Left kidney (tissue), 2 donors: ENCODE measurements around the gene CLDN6. TPM values are rescaled to one million over a fixed set of nuclear protein-coding genes. Genes with fewer than 3 reads are reported as not detected.

Experiments
- DNase-seq: peaks from one replicate; pipeline ENCODE4 v3.0.0-alpha.2; 2013
- polyA plus RNA-seq: library from polyadenylated mRNA; unstranded; fragments of 120-200 nt; gene quantifications from one replicate; pipeline ENCODE4 v1.2.1, GENCODE V29; 2013; ENCODE audit not compliant: insufficient read length

Gene CLDN6
- polyA plus RNA-seq, 1 donor: 29.6 TPM

GRCh38 chr16:3029491-3030221 is 11.7 kb upstream of the CLDN6 start:
- DNase-seq: no peak

- DNase-seq: no peak
Observed at GRCh38 chr16:3028716-3029319, 10.8 kb upstream of the CLDN6 start.

- DNase-seq: peak; percentile 85
Observed at GRCh38 chr16:3027983-3028715, 10.2 kb upstream of the CLDN6 start.

- no peak for DNase-seq
Observed at GRCh38 chr16:3027489-3027795, 9.5 kb upstream of the CLDN6 start.

- no peak for DNase-seq
Observed at GRCh38 chr16:3026609-3027488, 8.9 kb upstream of the CLDN6 start.

GRCh38 chr16:3026003-3026378 is 8.0 kb upstream of the CLDN6 start:
- no peak for DNase-seq

- no peak for DNase-seq
Observed at GRCh38 chr16:3025032-3026002, 7.3 kb upstream of the CLDN6 start.

GRCh38 chr16:3023669-3024478 is 5.9 kb upstream of the CLDN6 start, which contains the start of the genes HCFC1R1 and THOC6:
Gene HCFC1R1 (minus strand): TSS chr16:3023942. CDS start chr16:3023941, 1 bp downstream.
Gene THOC6 (plus strand): TSS chr16:3024035. CDS start chr16:3024327, 292 bp downstream.
- peak; percentile 96 for DNase-seq

- DNase-seq: no peak
Observed at GRCh38 chr16:3023415-3023668, 5.4 kb upstream of the CLDN6 start.

GRCh38 chr16:3022684-3023414 is 4.9 kb upstream of the CLDN6 start:
- DNase-seq: no peak

GRCh38 chr16:3022208-3022683 is 4.3 kb upstream of the CLDN6 start:
- DNase-seq: peak; percentile 82

GRCh38 chr16:3021449-3022207 is 3.6 kb upstream of the CLDN6 start:
- DNase-seq: no peak

GRCh38 chr16:3020604-3021448 is 2.8 kb upstream of the CLDN6 start:
- DNase-seq: no peak

- peak; percentile 82 for DNase-seq
Observed at GRCh38 chr16:3020247-3020603, 2.2 kb upstream of the CLDN6 start, which contains the start of gene TNFRSF12A. Gene TNFRSF12A (plus strand): TSS chr16:3020368. CDS start chr16:3020398, 30 bp downstream.

GRCh38 chr16:3019594-3020246 is 1.7 kb upstream of the CLDN6 start:
- DNase-seq: no peak

GRCh38 chr16:3017344-3017743 is 639 bp downstream of the CLDN6 start:
- no peak for DNase-seq

- no peak for DNase-seq
Observed at GRCh38 chr16:3015865-3016521, 2.0 kb downstream of the CLDN6 start.
